Measurements from ENCODE around the gene ARCN1. TPM values are rescaled to one million over a fixed set of nuclear protein-coding genes. Genes with fewer than 3 reads are reported as not detected.
A peak's percentile ranks its signal among the peaks of the same experiment; 100 is the strongest.

ARCN1 gene
- total and polyA plus RNA-seq, 11 donors, result 53.1 to 127 (median 99.6) TPM

- TF ChIP-seq CTCF (IDR thresholded peaks at IDR 0.05), result no peak
- TF ChIP-seq POLR2A (IDR thresholded peaks at IDR 0.05), result no peak
- peak in 1 of 5 donors; percentile 17 for DNase-seq
- intact Hi-C loops (cut with DNase I), result no loop called here
- Histone ChIP-seq H3K4me1 (peaks cover 0 to 31% (median 12%) of the 10 kb centered on the region in 12 donors), H3K27ac (no peak overlapping the region), H3K9me3 (no peaks in the 10 kb centered on the region), H3K27me3 (no peaks in the 10 kb centered on the region), H3K36me3 (peaks cover 0 to 99% (median 98%) of the 10 kb centered on the region in 9 donors), H3K4me3 (no peak overlapping the region)
- no peak for ATAC-seq
- WGBS, 4 donors, result 45 to 65% (median 46%) methylated on average over 3 of the region's 3 CpGs
These were observed 74.2 kb downstream of the ARCN1 start for GRCh38 chr11:118646393-118646792.

- no peaks in the 10 kb centered on the region for H3K27me3 ChIP-seq
- H3K4me1 ChIP-seq, result peaks cover 0 to 14% (median 5%) of the 10 kb centered on the region in 12 donors
- intact Hi-C loops (cut with DNase I), result no loop called here
- peak in 2 of 5 donors; percentile 4 to 46 for DNase-seq
- 72 to 83% (median 76%) methylated on average over 4 to 5 of the region's 5 CpGs for WGBS, 4 donors
- no peaks in the 10 kb centered on the region for H3K9me3 ChIP-seq
- no peak overlapping the region for H3K4me3 ChIP-seq
- no peak overlapping the region for H3K27ac ChIP-seq
- no peak for TF ChIP-seq POLR2A (IDR thresholded peaks at IDR 0.05)
- no peak for TF ChIP-seq CTCF (IDR thresholded peaks at IDR 0.05)
- H3K36me3 ChIP-seq, result peaks cover 0 to 99% (median 98%) of the 10 kb centered on the region in 9 donors
- ATAC-seq, result no peak
These were observed 76.1 kb downstream of the ARCN1 start for GRCh38 chr11:118648291-118648690.

- Histone ChIP-seq H3K9me3 (no peaks in the 10 kb centered on the region), H3K27me3 (no peaks in the 10 kb centered on the region), H3K27ac (no peak overlapping the region), H3K4me3 (no peak overlapping the region), H3K36me3 (peaks cover 0 to 99% (median 98%) of the 10 kb centered on the region in 9 donors), H3K4me1 (peaks cover 0 to 5% (median 0%) of the 10 kb centered on the region in 12 donors)
- WGBS, 4 donors, result 90 to 94% (median 92%) methylated on average over 10 of the region's 10 CpGs
- DNase-seq, result peak in 2 of 5 donors; percentile 18 to 35
- intact Hi-C loops (cut with DNase I), result loop anchor here in 1 of 10 donors (10.0 kb wide), 1 partner anchor 45 kb away; the partner anchor contains the start of gene PHLDB1
- TF ChIP-seq POLR2A (IDR thresholded peaks at IDR 0.05), result no peak
- no peak for TF ChIP-seq CTCF (IDR thresholded peaks at IDR 0.05)
- no peak for ATAC-seq
These were observed 77.7 kb downstream of the ARCN1 start for GRCh38 chr11:118649941-118650340.

- ATAC-seq (no peak), DNase-seq (peak in 1 of 5 donors; percentile 10)
- Histone ChIP-seq H3K36me3 (peaks cover 0 to 99% (median 98%) of the 10 kb centered on the region in 9 donors), H3K4me3 (no peak overlapping the region), H3K27ac (no peak overlapping the region), H3K27me3 (no peaks in the 10 kb centered on the region), H3K4me1 (peaks cover 0 to 5% (median 0%) of the 10 kb centered on the region in 12 donors), H3K9me3 (no peaks in the 10 kb centered on the region)
- intact Hi-C loops (cut with DNase I), result loop anchor here in 1 of 10 donors (10.0 kb wide), 1 partner anchor 46 kb away; the partner anchor contains the start of gene PHLDB1
- 86 to 94% (median 93%) methylated on average over 8 of the region's 8 CpGs for WGBS, 4 donors
- TF ChIP-seq CTCF (IDR thresholded peaks at IDR 0.05) (no peak), POLR2A (IDR thresholded peaks at IDR 0.05) (no peak)
These were observed 78.2 kb downstream of the ARCN1 start for GRCh38 chr11:118650366-118650765.
